ENCODE results near the gene RTRAF.

RTRAF gene

GRCh38 chr14:51996148-51996746 is 6.9 kb downstream of the RTRAF start:
- peak; percentile 51 for DNase-seq

GRCh38 chr14:51998348-51998747 is 9.0 kb downstream of the RTRAF start:
- DNase-seq, result no peak

GRCh38 chr14:51999084-51999483 is 9.7 kb downstream of the RTRAF start:
- no peak for DNase-seq

GRCh38 chr14:52000019-52000582 is 10.8 kb downstream of the RTRAF start:
- no peak for DNase-seq

GRCh38 chr14:52000696-52001095 is 11.3 kb downstream of the RTRAF start:
- DNase-seq, result no peak

GRCh38 chr14:52002542-52002941 is 13.2 kb downstream of the RTRAF start:
- no peak for DNase-seq

GRCh38 chr14:52003324-52003723 is 14.0 kb downstream of the RTRAF start:
- DNase-seq, result no peak

- no peak for DNase-seq
Measured at GRCh38 chr14:52005625-52006024, 16.3 kb downstream of the RTRAF start.

GRCh38 chr14:52006361-52006760 is 17.0 kb downstream of the RTRAF start:
- DNase-seq, result no peak

- DNase-seq, result no peak
Measured at GRCh38 chr14:52007211-52007610, 17.9 kb downstream of the RTRAF start.

GRCh38 chr14:52007637-52008036 is 18.3 kb downstream of the RTRAF start:
- DNase-seq, result no peak

GRCh38 chr14:52008136-52008535 is 18.8 kb downstream of the RTRAF start:
- no peak for DNase-seq

GRCh38 chr14:52010173-52010693 is 20.9 kb downstream of the RTRAF start:
- no peak for DNase-seq

- DNase-seq, result no peak
Measured at GRCh38 chr14:52011523-52011922, 22.2 kb downstream of the RTRAF start.

- peak; percentile 8 for DNase-seq
Measured at GRCh38 chr14:52012635-52013034, 23.3 kb downstream of the RTRAF start.

GRCh38 chr14:52013984-52014600 is 24.7 kb downstream of the RTRAF start:
- DNase-seq, result no peak

GRCh38 chr14:52014601-52015267 is 25.4 kb downstream of the RTRAF start:
- no peak for DNase-seq

- DNase-seq, result no peak
Measured at GRCh38 chr14:52015411-52016030, 26.2 kb downstream of the RTRAF start.

- no peak for DNase-seq
Measured at GRCh38 chr14:52018252-52018651, 28.9 kb downstream of the RTRAF start.

GRCh38 chr14:52018970-52019369 is 29.6 kb downstream of the RTRAF start:
- DNase-seq, result no peak

GRCh38 chr14:52020161-52020714 is 30.9 kb downstream of the RTRAF start:
- no peak for DNase-seq

GRCh38 chr14:52020866-52021717 is 31.7 kb downstream of the RTRAF start:
- DNase-seq, result no peak
